GM23338 (cell line): ENCODE data around the gene AIF1L. TPM values are rescaled to one million over a fixed set of nuclear protein-coding genes. Genes with fewer than 3 reads are reported as not detected.

Source experiments
- ATAC-seq: fragments of 200-7000 bp; cut with Tn5 transposase; 3 replicates; pipeline ENCODE4 v1.9.1; 2020
- DNase-seq: peaks from one replicate; pipeline ENCODE4 v3.0.0-alpha.2; 2015; ENCODE audit warnings: low spot score
- H2AFZ ChIP-seq: fragments of 200-600 bp; sonication (generic); 2 replicates; pipeline ENCODE4 v1.8.0; 2016; ENCODE audit warnings: antibody characterized with exemption, mild to moderate bottlenecking, moderate library complexity
- H3F3A ChIP-seq: fragments of 200-600 bp; sonication (generic); replicated peaks from 2 replicates; pipeline ENCODE4 v1.8.0; 2017; ENCODE audit warnings: antibody characterized with exemption, mixed run types, low read depth
- H3K27ac ChIP-seq: fragments of 200-600 bp; sonication (generic); 2 replicates; pipeline ENCODE4 v1.6.1; 2016; ENCODE audit warnings: low read depth
- H3K27me3 ChIP-seq: fragments of 200-600 bp; sonication (generic); 2 replicates; pipeline ENCODE4 v1.8.0; 2016; ENCODE audit warnings: mild to moderate bottlenecking, mixed run types, moderate library complexity; ENCODE audit not compliant: insufficient read depth
- H3K36me3 ChIP-seq: fragments of 200-600 bp; sonication (generic); 2 replicates; pipeline ENCODE4 v1.8.0; 2016; ENCODE audit warnings: mild to moderate bottlenecking; ENCODE audit not compliant: insufficient read depth
- H3K4me1 ChIP-seq: fragments of 200-600 bp; sonication (generic); 2 replicates; pipeline ENCODE4 v1.8.0; 2016; ENCODE audit warnings: mild to moderate bottlenecking, moderate library complexity; ENCODE audit not compliant: insufficient read depth
- H3K4me2 ChIP-seq: fragments of 200-600 bp; sonication (generic); 2 replicates; pipeline ENCODE4 v1.7.1; 2017; ENCODE audit warnings: mixed run types
- H3K4me3 ChIP-seq: fragments of 200-600 bp; sonication (generic); 2 replicates; pipeline ENCODE4 v1.6.1; 2016; ENCODE audit warnings: mixed run types
- H3K79me2 ChIP-seq: fragments of 200-600 bp; sonication (generic); replicated peaks from 2 replicates; pipeline ENCODE4 v1.8.0; 2017; ENCODE audit warnings: mild to moderate bottlenecking; ENCODE audit not compliant: insufficient read depth
- H3K9me2 ChIP-seq: fragments of 200-600 bp; sonication (generic); 2 replicates; pipeline ENCODE4 v1.8.0; 2017; ENCODE audit not compliant: insufficient read depth
- H4K20me1 ChIP-seq: fragments of 200-600 bp; sonication (generic); replicated peaks from 2 replicates; pipeline ENCODE4 v1.8.0; 2017; ENCODE audit warnings: mild to moderate bottlenecking; ENCODE audit not compliant: insufficient read depth
- H3K27ac Mint-ChIP-seq: 2 replicates; pipeline ENCODE4 v1.8.0; 2020; ENCODE audit warnings: inconsistent platforms, mild to moderate bottlenecking, moderate library complexity, mixed read lengths
- H3K27me3 Mint-ChIP-seq: 3 replicates; pipeline ENCODE4 v1.8.0; 2022; ENCODE audit warnings: low read depth, mild to moderate bottlenecking, moderate library complexity, mixed read lengths, inconsistent platforms; ENCODE audit not compliant: insufficient read depth, poor library complexity
- H3K36me3 Mint-ChIP-seq: 3 replicates; pipeline ENCODE4 v1.8.0; 2021; ENCODE audit warnings: low read depth, mild to moderate bottlenecking, inconsistent platforms, moderate library complexity, mixed read lengths
- H3K4me1 Mint-ChIP-seq: 3 replicates; pipeline ENCODE4 v1.8.0; 2020; ENCODE audit warnings: mild to moderate bottlenecking, inconsistent platforms, mixed read lengths
- H3K4me3 Mint-ChIP-seq: 3 replicates; pipeline ENCODE4 v1.8.0; 2021; ENCODE audit warnings: moderate library complexity, mild to moderate bottlenecking, inconsistent platforms, mixed read lengths
- H3K9me3 Mint-ChIP-seq: 3 replicates; pipeline ENCODE4 v1.8.0; 2020; ENCODE audit warnings: moderate library complexity, mild to moderate bottlenecking, inconsistent platforms, mixed read lengths
- CREB1 ChIP-seq: fragments of 250-450 bp; sonication (Bioruptor Pico); IDR thresholded peaks from 2 replicates; pipeline ENCODE4 v1.5.0; 2020; ENCODE audit warnings: low read depth, mild to moderate bottlenecking, moderate library complexity
- CTCF ChIP-seq, 2 experiments: fragments of 200-600 bp in 1 of 2; sonication (generic) in 1 of 2; conservative IDR thresholded peaks; 2 replicates each; pipeline versions ENCODE4 v1.5.1 to v1.6.1; 2016 to 2017; ENCODE audit warnings: antibody characterized with exemption in 2 of 2, low read depth in 2 of 2, mild to moderate bottlenecking in 2 of 2, moderate library complexity in 1 of 2
- ETS1 ChIP-seq: IDR thresholded peaks from 2 replicates; pipeline ENCODE4 v1.6.1; 2016; ENCODE audit warnings: antibody characterized with exemption
- EZH2 ChIP-seq: fragments of 200-600 bp; sonication (generic); IDR thresholded peaks from one replicate; pipeline ENCODE4 v1.8.0; 2017; ENCODE audit warnings: antibody characterized with exemption, mild to moderate bottlenecking, low read depth; ENCODE audit not compliant: unreplicated experiment
- EZH2phosphoT487 ChIP-seq: fragments of 200-600 bp; sonication (generic); IDR thresholded peaks from one replicate; pipeline ENCODE4 v1.8.1; 2018; ENCODE audit warnings: antibody characterized with exemption; ENCODE audit not compliant: unreplicated experiment
- JUNB ChIP-seq: IDR thresholded peaks from one replicate; pipeline ENCODE4 v1.6.1; 2016; ENCODE audit warnings: antibody characterized with exemption; ENCODE audit not compliant: unreplicated experiment
- NANOG ChIP-seq: IDR thresholded peaks from 2 replicates; pipeline ENCODE4 v1.6.1; 2016; ENCODE audit warnings: antibody characterized with exemption, borderline replicate concordance
- POLR2AphosphoS5 ChIP-seq: IDR thresholded peaks from 2 replicates; pipeline ENCODE4 v1.6.1; 2016; ENCODE audit warnings: antibody characterized with exemption, low read depth
- REST ChIP-seq: IDR thresholded peaks from one replicate; pipeline ENCODE4 v1.6.1; 2018; ENCODE audit warnings: antibody characterized with exemption; ENCODE audit not compliant: unreplicated experiment
- STAT1 ChIP-seq: IDR thresholded peaks from one replicate; pipeline ENCODE4 v1.6.1; 2016; ENCODE audit warnings: antibody characterized with exemption; ENCODE audit not compliant: unreplicated experiment
- ZNF114 ChIP-seq: fragments of 250-450 bp; sonication (Bioruptor Pico); IDR thresholded peaks from 2 replicates; pipeline ENCODE4 v1.5.0; 2020; ENCODE audit warnings: mild to moderate bottlenecking, moderate library complexity
- ZNF331 ChIP-seq: fragments of 250-450 bp; sonication (Bioruptor Pico); IDR thresholded peaks from 2 replicates; pipeline ENCODE4 v1.5.0; 2020; ENCODE audit warnings: low read depth, mild to moderate bottlenecking, moderate library complexity
- ZNF462 ChIP-seq: fragments of 250-450 bp; sonication (Bioruptor Pico); IDR thresholded peaks from 2 replicates; pipeline ENCODE4 v1.5.0; 2020; ENCODE audit warnings: mild to moderate bottlenecking, moderate library complexity
- polyA plus RNA-seq: library from polyadenylated mRNA; unstranded; fragments of >200 nt; fragmentation: Nextera tagmentation; extraction: Ambion mirVana; gene quantifications from 2 replicates; pipeline ENCODE4 v1.2.1, GENCODE V29; 2016
- total RNA-seq: library from RNA; depleted of rRNA; stranded (reverse); fragments of >200 nt; shearing (Covaris generic); gene quantifications from 2 replicates; pipeline ENCODE4 v1.2.3, GENCODE V29; 2014

AIF1L gene
- total and polyA plus RNA-seq, 2 experiments from 2014 or later = 76.4 to 87.8 TPM

- H3K27ac Mint-ChIP-seq = no peak overlapping the region
- ATAC-seq (no peak), DNase-seq (no peak)
- Histone ChIP-seq H3K4me1 (no peaks in the 10 kb centered on the region), H3K27ac (no peak overlapping the region), H4K20me1 (peaks cover 7% of the 10 kb centered on the region; the same call in 1 of the 2 replicates), H3K27me3 (no peaks in the 10 kb centered on the region), H3K4me2 (no peak overlapping the region), H3K36me3 (peaks cover 16% of the 10 kb centered on the region), H2AFZ (no peak overlapping the region), H3K4me3 (no peak overlapping the region), H3F3A (no peaks in the 10 kb centered on the region), H3K9me2 (no peaks in the 10 kb centered on the region), H3K79me2 (no peaks in the 10 kb centered on the region; the same call in none of the 2 replicates)
- TF ChIP-seq EZH2phosphoT487 (no peak), REST (no peak), ZNF331 (CRISPR knock-in tag) (no peak), STAT1 (no peak), EZH2 (no peak), ETS1 (no peak), ZNF462 (CRISPR knock-in tag) (no peak), CTCF (conservative IDR thresholded peaks at IDR 0.05; ENCODE audit: low read depth in 2 of 2) (no peak), ZNF114 (CRISPR knock-in tag) (no peak), NANOG (no peak), JUNB (no peak), CREB1 (CRISPR knock-in tag) (no peak), POLR2AphosphoS5 (no peak)
- H3K4me1 Mint-ChIP-seq = no peaks in the 10 kb centered on the region
- H3K27me3 Mint-ChIP-seq = no peaks in the 10 kb centered on the region
- H3K36me3 Mint-ChIP-seq = peaks cover 34% of the 10 kb centered on the region
- no peak overlapping the region for H3K4me3 Mint-ChIP-seq
- H3K9me3 Mint-ChIP-seq = no peaks in the 10 kb centered on the region
Observed at GRCh38 chr9:131167936-131168335, 71.6 kb downstream of the AIF1L start.
